Activated T-helper 2 cell treated with anti-CD3 and anti-CD28 coated beads, Interferon-gamma antibody, Interleukin-2, Interleukin-4, amounts not matched to agents 10 μg/mL and 5 μg/mL and 100 μg/mL, durations not matched to agents 14 hours and 24 hours and 36 hours (primary cell): Measurements from ENCODE around the gene SEC11C. TPM values are rescaled to one million over a fixed set of nuclear protein-coding genes. Genes with fewer than 3 reads are reported as not detected.
"Not testable (repeated sequence)": the region's sequence is repeated elsewhere in the genome, so short reads cannot be mapped to it uniquely, and the experiment has no call there.

Experiments used
- DNase-seq: peaks from one replicate; pipeline ENCODE4 v3.0.0; 2021; ENCODE audit warnings: low spot score
- H3K27ac Mint-ChIP-seq: one replicate; pipeline ENCODE4 v1.8.0; 2021; ENCODE audit warnings: mixed read lengths
- H3K27me3 Mint-ChIP-seq: one replicate; pipeline ENCODE4 v1.8.0; 2021; ENCODE audit warnings: low read depth, mixed read lengths
- H3K36me3 Mint-ChIP-seq: one replicate; pipeline ENCODE4 v1.8.0; 2021; ENCODE audit warnings: low read depth, mixed read lengths
- H3K4me1 Mint-ChIP-seq: one replicate; pipeline ENCODE4 v1.8.0; 2021; ENCODE audit warnings: low read depth, mixed read lengths
- H3K4me3 Mint-ChIP-seq: one replicate; pipeline ENCODE4 v1.8.0; 2021; ENCODE audit warnings: low read depth, mild to moderate bottlenecking, moderate library complexity, mixed read lengths
- H3K9me3 Mint-ChIP-seq: one replicate; pipeline ENCODE4 v1.8.0; 2021; ENCODE audit warnings: mixed read lengths
- intact Hi-C: fragments of 100-400 bp; cut with micrococcal nuclease; formaldehyde crosslinking; loops from one replicate; pipeline ENCODE4 v1.15.1; 2023
- total RNA-seq: library from RNA; stranded (reverse); gene quantifications from 2 replicates; pipeline ENCODE4 v1.2.3, GENCODE V29; 2022

Gene SEC11C
- total RNA-seq, 1 donor from 2014 or later = 208 TPM

- no peaks in the 10 kb centered on the region for H3K9me3 Mint-ChIP-seq
- no peak overlapping the region for H3K27ac Mint-ChIP-seq
- H3K4me3 Mint-ChIP-seq = no peak overlapping the region
- no peaks in the 10 kb centered on the region for H3K36me3 Mint-ChIP-seq
- H3K4me1 Mint-ChIP-seq = no peaks in the 10 kb centered on the region
- no peak for DNase-seq
- peaks cover 58% of the 10 kb centered on the region for H3K27me3 Mint-ChIP-seq
- intact Hi-C loops = no loop called here
These were observed 6.7 kb upstream of the SEC11C start for GRCh38 chr18:59132810-59133465.

- intact Hi-C loops = loop anchor here (1.0 kb wide), 2 partner anchors 16 to 220 kb away; partner anchors contain the start of gene LMAN1
- Mint-ChIP-seq H3K27me3 (peaks cover 20% of the 10 kb centered on the region), H3K36me3 (peaks cover 24% of the 10 kb centered on the region), H3K9me3 (no peaks in the 10 kb centered on the region), H3K4me3 (peak overlapping the region; percentile 93), H3K4me1 (peaks cover 39% of the 10 kb centered on the region), H3K27ac (peak overlapping the region; percentile 97)
- peak; percentile 89 for DNase-seq
These were observed 431 bp upstream of the SEC11C start for GRCh38 chr18:59139291-59139614.

GRCh38 chr18:59140302-59140885 lies 710 bp downstream of the SEC11C start:
- DNase-seq = no peak
- Mint-ChIP-seq H3K4me3 (peak overlapping the region; percentile 93), H3K36me3 (peaks cover 30% of the 10 kb centered on the region), H3K27me3 (peaks cover 13% of the 10 kb centered on the region), H3K9me3 (no peaks in the 10 kb centered on the region), H3K4me1 (peaks cover 44% of the 10 kb centered on the region), H3K27ac (peak overlapping the region; percentile 97)
- intact Hi-C loops = loop anchor here (5.0 to 10.0 kb wide), 4 partner anchors 58 to 1303 kb away; no protein-coding TSS in a partner anchor

- intact Hi-C loops = loop anchor here (5.0 to 10.0 kb wide), 4 partner anchors 59 to 1304 kb away; no protein-coding TSS in a partner anchor
- Mint-ChIP-seq H3K4me3 (peak overlapping the region; percentile 93), H3K27ac (peak overlapping the region; percentile 97), H3K36me3 (peaks cover 38% of the 10 kb centered on the region), H3K9me3 (no peaks in the 10 kb centered on the region), H3K27me3 (peaks cover 3% of the 10 kb centered on the region), H3K4me1 (peaks cover 52% of the 10 kb centered on the region)
- DNase-seq = no peak
These were observed 1.8 kb downstream of the SEC11C start for GRCh38 chr18:59141294-59142068.

- no peak for DNase-seq
- Mint-ChIP-seq H3K9me3 (no peaks in the 10 kb centered on the region), H3K4me3 (peak overlapping the region; percentile 93), H3K27ac (peak overlapping the region; percentile 97), H3K27me3 (peaks cover 2% of the 10 kb centered on the region), H3K36me3 (peaks cover 41% of the 10 kb centered on the region), H3K4me1 (peaks cover 57% of the 10 kb centered on the region)
- intact Hi-C loops = loop anchor here (5.0 to 10.0 kb wide), 4 partner anchors 60 to 1305 kb away; no protein-coding TSS in a partner anchor
These were observed 2.6 kb downstream of the SEC11C start for GRCh38 chr18:59142274-59142673.

GRCh38 chr18:59142800-59143416 lies 3.2 kb downstream of the SEC11C start:
- Mint-ChIP-seq H3K36me3 (peaks cover 48% of the 10 kb centered on the region), H3K27ac (peak overlapping the region; percentile 97), H3K4me1 (peaks cover 62% of the 10 kb centered on the region), H3K4me3 (peak overlapping the region; percentile 93)
- H3K27me3 Mint-ChIP-seq, H3K9me3 Mint-ChIP-seq, DNase-seq: not testable (repeated sequence)
- intact Hi-C loops = loop anchor here (5.0 to 10.0 kb wide), 4 partner anchors 61 to 1306 kb away; no protein-coding TSS in a partner anchor

- Mint-ChIP-seq H3K27me3 (no peaks in the 10 kb centered on the region), H3K4me1 (peaks cover 65% of the 10 kb centered on the region), H3K36me3 (peaks cover 50% of the 10 kb centered on the region), H3K27ac (peak overlapping the region; percentile 84), H3K4me3 (peak overlapping the region; percentile 62), H3K9me3 (no peaks in the 10 kb centered on the region)
- intact Hi-C loops = loop anchor here (5.0 to 10.0 kb wide), 4 partner anchors 61 to 1306 kb away; no protein-coding TSS in a partner anchor
- no peak for DNase-seq
These were observed 3.8 kb downstream of the SEC11C start for GRCh38 chr18:59143441-59143840.

- peaks cover 69% of the 10 kb centered on the region for H3K4me1 Mint-ChIP-seq
- H3K27ac Mint-ChIP-seq = peak overlapping the region; percentile 84
- intact Hi-C loops = loop anchor here (5.0 to 10.0 kb wide), 4 partner anchors 62 to 1307 kb away; no protein-coding TSS in a partner anchor
- no peak for DNase-seq
- peaks cover 56% of the 10 kb centered on the region for H3K36me3 Mint-ChIP-seq
- H3K27me3 Mint-ChIP-seq = no peaks in the 10 kb centered on the region
- H3K4me3 Mint-ChIP-seq = no peak overlapping the region
- H3K9me3 Mint-ChIP-seq = no peaks in the 10 kb centered on the region
These were observed 4.8 kb downstream of the SEC11C start for GRCh38 chr18:59144483-59144882.

GRCh38 chr18:59145055-59145454 lies 5.4 kb downstream of the SEC11C start:
- Mint-ChIP-seq H3K27me3 (no peaks in the 10 kb centered on the region), H3K27ac (no peak overlapping the region), H3K36me3 (peaks cover 58% of the 10 kb centered on the region), H3K4me3 (no peak overlapping the region), H3K9me3 (no peaks in the 10 kb centered on the region), H3K4me1 (peaks cover 72% of the 10 kb centered on the region)
- intact Hi-C loops = loop anchor here (10.0 kb wide), 1 partner anchor 600 kb away; no protein-coding TSS in a partner anchor
- no peak for DNase-seq

- intact Hi-C loops = loop anchor here (10.0 kb wide), 1 partner anchor 603 kb away; no protein-coding TSS in a partner anchor
- Mint-ChIP-seq H3K36me3 (peaks cover 69% of the 10 kb centered on the region), H3K9me3 (no peaks in the 10 kb centered on the region), H3K27ac (peak overlapping the region; percentile 67), H3K4me3 (no peak overlapping the region), H3K27me3 (no peaks in the 10 kb centered on the region), H3K4me1 (peaks cover 58% of the 10 kb centered on the region)
- DNase-seq = no peak
These were observed 8.5 kb downstream of the SEC11C start for GRCh38 chr18:59148192-59148591.

GRCh38 chr18:59149007-59149406 lies 9.3 kb downstream of the SEC11C start:
- Mint-ChIP-seq H3K27me3 (no peaks in the 10 kb centered on the region), H3K4me3 (no peak overlapping the region), H3K9me3 (no peaks in the 10 kb centered on the region), H3K4me1 (peaks cover 53% of the 10 kb centered on the region), H3K36me3 (peaks cover 73% of the 10 kb centered on the region), H3K27ac (peak overlapping the region; percentile 85)
- no peak for DNase-seq
- intact Hi-C loops = loop anchor here (10.0 kb wide), 1 partner anchor 604 kb away; no protein-coding TSS in a partner anchor

- intact Hi-C loops = loop anchor here (10.0 kb wide), 1 partner anchor 605 kb away; no protein-coding TSS in a partner anchor
- Mint-ChIP-seq H3K4me1 (peaks cover 48% of the 10 kb centered on the region), H3K27me3 (no peaks in the 10 kb centered on the region), H3K9me3 (no peaks in the 10 kb centered on the region), H3K36me3 (peaks cover 73% of the 10 kb centered on the region), H3K4me3 (no peak overlapping the region), H3K27ac (peak overlapping the region; percentile 85)
- DNase-seq = no peak
These were observed 9.7 kb downstream of the SEC11C start for GRCh38 chr18:59149416-59149815.
